Peyer's patch (tissue), 4 donors: ENCODE results near the gene PHACTR3. TPM values are rescaled to one million over a fixed set of nuclear protein-coding genes. Genes with fewer than 3 reads are reported as not detected.

Experiments used
- DNase-seq, 3 donors: peaks; one replicate each; pipeline ENCODE4 v3.0.0-alpha.2; 2017 to 2019
- H3K27ac ChIP-seq, 4 donors: fragments of 200-600 bp; sonication (generic); one replicate each; pipeline ENCODE4 v1.5.1; 2016 to 2019
- H3K27me3 ChIP-seq, 2 donors: fragments of 200-600 bp; sonication (generic); one replicate each; pipeline ENCODE4 v1.5.1; 2019
- H3K36me3 ChIP-seq, 3 donors: fragments of 200-600 bp; sonication (generic); one replicate each; pipeline ENCODE4 v1.5.1; 2016 to 2019
- H3K4me1 ChIP-seq, 4 donors: fragments of 200-600 bp; sonication (generic); one replicate each; pipeline ENCODE4 v1.5.1; 2016 to 2019
- H3K4me3 ChIP-seq, 4 donors: fragments of 200-600 bp; sonication (generic); 1 replicate in 3 of 4; 2 replicates in 1 of 4; pipeline ENCODE4 v1.5.1; 2016 to 2019; ENCODE audit warnings: mild to moderate bottlenecking in 1 of 4
- H3K9me3 ChIP-seq, 4 donors: fragments of 200-600 bp; sonication (generic); one replicate each; pipeline ENCODE4 v1.5.1; 2016 to 2019; ENCODE audit warnings: mild to moderate bottlenecking in 1 of 4
- POLR2A ChIP-seq, 2 donors: fragments of 450-650 bp; IDR thresholded peaks; one replicate each; pipeline ENCODE4 v1.5.1; 2017; ENCODE audit warnings: antibody characterized with exemption in 2 of 2, mild to moderate bottlenecking in 2 of 2, moderate library complexity in 2 of 2
- total RNA-seq, 4 donors: library from RNA; depleted of rRNA; stranded (reverse); fragments of >200 nt; gene quantifications; one replicate each; pipeline ENCODE4 v1.1.0, GENCODE V29; 2016
- TF ChIP-seq, protein P1 (sequence below), 6 experiments: fragments of 450-650 bp in 4 of 6; fragments of 200-600 bp in 2 of 6; sonication (generic) in 1 of 6; IDR thresholded peaks; one replicate each; pipeline ENCODE4 v1.5.1; 2017 to 2019; ENCODE audit warnings: antibody characterized with exemption in 6 of 6, mild to moderate bottlenecking in 3 of 6, moderate library complexity in 1 of 6

Gene PHACTR3
- total RNA-seq, 4 donors from 2014 or later = 14.9 to 31.5 (median 22.9) TPM

DNA sequence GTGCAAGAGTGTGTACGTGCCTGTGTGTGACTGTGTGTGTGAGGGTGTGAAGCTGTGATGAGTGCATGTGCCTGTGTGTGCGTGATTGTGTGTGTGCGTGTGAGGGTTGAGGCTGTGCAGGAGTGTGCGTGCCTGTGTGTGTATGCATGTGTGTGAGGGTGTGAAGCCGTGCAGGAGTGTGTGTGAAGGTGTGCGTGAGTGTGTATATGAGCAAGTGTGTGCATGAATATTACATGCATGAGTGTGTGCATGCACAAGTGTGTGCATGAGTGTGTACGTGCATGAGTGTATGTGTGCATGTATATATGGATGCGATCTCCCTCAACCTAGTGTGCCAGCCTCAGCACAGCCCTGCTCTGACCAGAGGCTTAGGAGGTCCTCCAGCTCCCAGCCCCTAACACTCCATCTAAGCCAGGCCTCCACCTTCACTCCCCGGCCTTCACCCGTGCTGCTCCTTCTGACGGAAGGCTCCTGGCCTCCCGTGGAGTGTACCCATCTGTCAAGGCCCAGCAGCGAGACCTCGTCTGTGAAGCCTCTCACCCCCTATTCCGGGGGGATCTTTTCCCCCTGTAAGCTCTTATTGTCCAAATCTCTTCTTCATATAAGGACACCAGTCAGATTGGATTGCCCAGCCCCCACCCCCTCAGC, 19.9 kb upstream of the PHACTR3 start:
- Histone ChIP-seq H3K4me1 (no peaks in the 10 kb centered on the region), H3K9me3 (no peaks in the 10 kb centered on the region), H3K4me3 (no peak overlapping the region), H3K27me3 (no peaks in the 10 kb centered on the region), H3K36me3 (no peaks in the 10 kb centered on the region), H3K27ac (no peak overlapping the region)
- TF ChIP-seq, protein P1, sequence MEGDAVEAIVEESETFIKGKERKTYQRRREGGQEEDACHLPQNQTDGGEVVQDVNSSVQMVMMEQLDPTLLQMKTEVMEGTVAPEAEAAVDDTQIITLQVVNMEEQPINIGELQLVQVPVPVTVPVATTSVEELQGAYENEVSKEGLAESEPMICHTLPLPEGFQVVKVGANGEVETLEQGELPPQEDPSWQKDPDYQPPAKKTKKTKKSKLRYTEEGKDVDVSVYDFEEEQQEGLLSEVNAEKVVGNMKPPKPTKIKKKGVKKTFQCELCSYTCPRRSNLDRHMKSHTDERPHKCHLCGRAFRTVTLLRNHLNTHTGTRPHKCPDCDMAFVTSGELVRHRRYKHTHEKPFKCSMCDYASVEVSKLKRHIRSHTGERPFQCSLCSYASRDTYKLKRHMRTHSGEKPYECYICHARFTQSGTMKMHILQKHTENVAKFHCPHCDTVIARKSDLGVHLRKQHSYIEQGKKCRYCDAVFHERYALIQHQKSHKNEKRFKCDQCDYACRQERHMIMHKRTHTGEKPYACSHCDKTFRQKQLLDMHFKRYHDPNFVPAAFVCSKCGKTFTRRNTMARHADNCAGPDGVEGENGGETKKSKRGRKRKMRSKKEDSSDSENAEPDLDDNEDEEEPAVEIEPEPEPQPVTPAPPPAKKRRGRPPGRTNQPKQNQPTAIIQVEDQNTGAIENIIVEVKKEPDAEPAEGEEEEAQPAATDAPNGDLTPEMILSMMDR (IDR thresholded peaks at IDR 0.05) = no peak
- TF ChIP-seq POLR2A (IDR thresholded peaks at IDR 0.05) = no peak
- DNase-seq = no peak

DNA sequence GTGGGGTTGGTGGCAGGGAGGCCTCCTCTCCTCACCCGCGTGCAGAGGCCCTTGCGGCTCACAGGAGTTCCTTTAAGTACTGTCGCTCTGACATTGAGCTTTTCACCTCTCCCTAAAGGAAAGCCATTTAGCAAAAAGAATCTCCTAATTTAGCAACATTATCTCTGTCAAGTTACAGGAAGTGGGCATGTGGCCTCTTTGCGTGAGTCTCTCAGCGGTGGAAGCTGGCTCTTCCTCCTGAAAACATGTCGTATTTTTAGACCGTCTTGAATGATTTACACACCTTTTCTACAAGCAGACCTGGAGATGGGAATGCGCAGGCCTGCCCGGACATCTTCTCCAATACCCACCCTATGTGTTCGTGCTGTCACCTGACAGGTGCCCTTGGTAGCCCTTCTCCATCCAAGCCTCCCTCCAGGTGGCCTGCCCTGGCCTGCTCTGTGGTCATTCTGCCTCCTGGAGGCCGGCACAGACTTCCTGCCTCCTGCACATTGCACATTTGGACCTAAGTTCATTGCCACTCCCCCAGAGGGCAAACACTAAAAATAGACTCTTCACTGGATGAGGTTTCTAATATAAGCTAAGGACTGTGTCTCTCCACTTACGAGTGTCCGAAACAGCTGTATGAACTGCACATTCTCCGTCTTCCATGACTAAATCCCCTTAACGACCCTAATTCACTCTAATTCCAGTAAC, 18.5 kb upstream of the PHACTR3 start:
- DNase-seq = no peak
- Histone ChIP-seq H3K9me3 (no peaks in the 10 kb centered on the region), H3K36me3 (no peaks in the 10 kb centered on the region), H3K4me1 (no peaks in the 10 kb centered on the region), H3K4me3 (no peak overlapping the region), H3K27ac (no peak overlapping the region), H3K27me3 (no peaks in the 10 kb centered on the region)
- TF ChIP-seq, protein P1 (IDR thresholded peaks at IDR 0.05) = no peak
- TF ChIP-seq POLR2A (IDR thresholded peaks at IDR 0.05) = no peak

DNA sequence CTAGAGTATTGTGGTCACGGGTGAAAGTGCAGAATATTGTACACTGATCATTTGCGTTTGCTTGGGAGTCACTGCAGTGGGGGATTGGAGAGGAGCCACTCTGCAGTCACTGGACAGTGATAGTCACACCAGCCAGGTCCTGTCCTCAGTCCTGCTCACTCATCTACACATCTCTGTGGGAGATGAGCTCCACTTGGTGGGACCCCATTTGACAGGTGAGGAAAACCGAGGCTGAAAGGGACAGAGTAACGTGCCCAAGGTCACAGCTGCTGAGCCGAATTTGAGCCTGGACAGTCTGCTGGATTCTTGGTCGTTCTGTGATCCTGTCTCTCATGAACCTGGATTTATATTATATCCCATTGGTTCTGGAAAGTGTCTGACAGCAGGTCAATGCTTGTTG, 17.7 kb upstream of the PHACTR3 start:
- no peaks in the 10 kb centered on the region for H3K9me3 ChIP-seq
- no peaks in the 10 kb centered on the region for H3K4me1 ChIP-seq
- H3K4me3 ChIP-seq = no peak overlapping the region
- H3K36me3 ChIP-seq = no peaks in the 10 kb centered on the region
- DNase-seq = no peak
- TF ChIP-seq, protein P1 (IDR thresholded peaks at IDR 0.05) = no peak
- TF ChIP-seq POLR2A (IDR thresholded peaks at IDR 0.05) = no peak
- no peak overlapping the region for H3K27ac ChIP-seq
- no peaks in the 10 kb centered on the region for H3K27me3 ChIP-seq

DNA sequence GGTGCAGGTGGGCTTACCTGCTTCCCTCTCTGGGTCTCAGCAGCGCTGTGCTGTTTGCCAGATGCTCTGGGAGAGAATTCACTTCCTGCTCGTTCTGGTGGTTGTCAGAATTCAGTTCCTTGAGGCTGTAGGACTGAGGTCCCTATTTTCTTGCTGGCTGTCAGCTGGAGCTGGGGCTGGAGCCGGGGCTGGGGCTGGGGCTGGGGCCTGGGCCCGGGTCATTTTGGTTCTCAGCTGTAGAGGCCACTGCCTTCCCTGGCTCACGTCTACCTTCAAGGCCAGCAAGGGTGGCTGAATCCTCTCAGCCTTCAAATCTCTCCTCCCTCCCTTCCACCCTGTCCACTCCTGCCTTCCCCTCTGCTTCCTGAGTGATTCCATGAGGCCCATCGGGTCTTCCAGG, 16.8 kb upstream of the PHACTR3 start:
- no peak for TF ChIP-seq POLR2A (IDR thresholded peaks at IDR 0.05)
- TF ChIP-seq, protein P1 (IDR thresholded peaks at IDR 0.05) = no peak

DNA sequence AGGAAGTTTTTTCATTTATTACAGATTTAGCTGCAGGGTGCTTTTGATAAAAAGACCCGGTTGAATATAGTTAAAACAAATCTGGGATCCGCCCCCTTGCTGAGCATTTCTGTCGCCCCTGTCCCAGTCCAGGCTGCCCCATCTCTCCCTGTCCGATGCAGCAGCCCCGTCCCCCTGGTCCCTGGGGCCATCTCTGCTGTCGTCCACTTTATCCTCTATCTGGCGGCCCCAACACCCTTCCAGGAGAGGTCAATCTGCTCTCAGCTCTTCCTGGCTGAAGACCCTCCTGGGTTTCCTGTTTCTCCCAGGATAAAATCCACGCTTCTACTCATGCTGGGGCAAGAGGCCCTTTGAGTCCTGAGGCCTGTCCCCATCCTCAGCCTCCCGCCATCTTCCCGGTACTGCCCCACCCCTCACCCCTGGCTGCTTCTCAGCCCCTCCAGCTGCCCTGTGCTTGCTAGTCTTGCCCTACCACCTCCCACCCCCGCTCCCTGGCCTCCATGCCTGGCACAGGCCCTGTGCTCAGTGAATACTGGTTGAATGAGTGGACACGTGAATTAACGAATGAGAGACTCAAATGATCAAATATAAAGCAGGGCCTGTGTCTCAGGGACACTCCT, 16.0 kb upstream of the PHACTR3 start:
- Histone ChIP-seq H3K27ac (no peak overlapping the region), H3K27me3 (no peaks in the 10 kb centered on the region), H3K9me3 (no peaks in the 10 kb centered on the region), H3K4me1 (no peaks in the 10 kb centered on the region), H3K36me3 (no peaks in the 10 kb centered on the region), H3K4me3 (no peak overlapping the region)
- DNase-seq = no peak
- TF ChIP-seq, protein P1 (IDR thresholded peaks at IDR 0.05) = no peak
- no peak for TF ChIP-seq POLR2A (IDR thresholded peaks at IDR 0.05)

More for the DNA sequence above, 16.8 kb upstream of the PHACTR3 start:
- no peak for DNase-seq
- H3K27ac ChIP-seq = no peak overlapping the region
- no peak overlapping the region for H3K4me3 ChIP-seq
- no peaks in the 10 kb centered on the region for H3K27me3 ChIP-seq
- H3K36me3 ChIP-seq = no peaks in the 10 kb centered on the region
- H3K9me3 ChIP-seq = no peaks in the 10 kb centered on the region
- H3K4me1 ChIP-seq = no peaks in the 10 kb centered on the region
